Measurements from ENCODE around the gene OTOS.

GRCh38 chr2:240128608-240129145, 11.8 kb downstream of the OTOS start:
- TF ChIP-seq PPARA (CRISPR knock-in tag; IDR thresholded peaks at IDR 0.05; ENCODE audit: borderline replicate concordance) = no peak
- TF ChIP-seq ZNF70 (CRISPR knock-in tag; IDR thresholded peaks at IDR 0.05) = no peak
- TF ChIP-seq SNAI2 (CRISPR knock-in tag; IDR thresholded peaks at IDR 0.05) = no peak
- TF ChIP-seq ZFP3 (CRISPR knock-in tag; IDR thresholded peaks at IDR 0.05) = no peak
- no peak for TF ChIP-seq TCF4 (CRISPR knock-in tag; IDR thresholded peaks at IDR 0.05; ENCODE audit: borderline replicate concordance)
- TF ChIP-seq BACH2 (CRISPR knock-in tag; IDR thresholded peaks at IDR 0.05; ENCODE audit: borderline replicate concordance) = no peak

Data from SK-N-SH treated with all-trans-retinoic acid at 6 μM for 48 hours (cell line).